Endometrial microvascular endothelial cells (primary cell): ENCODE results near the gene SLC38A11. TPM values are rescaled to one million over a fixed set of nuclear protein-coding genes. Genes with fewer than 3 reads are reported as not detected.

Experiments used
- in situ Hi-C: cut with HindIII; loops from 2 replicates; pipeline ENCODE4 v1.10.0; 2017; ENCODE audit warnings: low sequenced_read_pairs, low pct_unique_long_range_greater_than_20kb; ENCODE audit errors: inconsistent ontology term
- total RNA-seq: library from RNA; depleted of rRNA; stranded (reverse); fragments of >200 nt; gene quantifications from one replicate; pipeline ENCODE4 v1.2.3, GENCODE V29; 2015; ENCODE audit errors: inconsistent ontology term

Gene SLC38A11
- total RNA-seq, 1 donor from 2014 or later = not detected

DNA sequence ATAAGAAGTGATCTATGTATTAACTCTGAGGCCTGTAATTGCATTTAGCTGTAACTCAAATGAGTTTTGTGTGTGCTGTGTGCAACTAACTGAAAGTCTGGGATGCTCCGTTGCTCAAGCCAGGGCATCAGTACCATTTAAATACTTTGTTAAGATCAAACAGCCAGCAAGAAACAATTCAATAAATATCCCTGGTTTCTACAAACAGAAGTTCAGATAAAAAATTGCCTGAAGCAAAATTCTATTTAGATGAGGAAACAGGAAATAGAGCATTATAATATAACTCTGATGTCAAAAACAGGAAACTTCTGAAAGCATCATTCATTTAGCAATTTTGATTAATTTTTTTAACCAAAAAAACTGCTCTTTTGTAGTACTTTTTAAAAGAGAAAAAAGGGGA is 18.9 kb upstream of the SLC38A11 start:
- in situ Hi-C loops = no loop called here

DNA sequence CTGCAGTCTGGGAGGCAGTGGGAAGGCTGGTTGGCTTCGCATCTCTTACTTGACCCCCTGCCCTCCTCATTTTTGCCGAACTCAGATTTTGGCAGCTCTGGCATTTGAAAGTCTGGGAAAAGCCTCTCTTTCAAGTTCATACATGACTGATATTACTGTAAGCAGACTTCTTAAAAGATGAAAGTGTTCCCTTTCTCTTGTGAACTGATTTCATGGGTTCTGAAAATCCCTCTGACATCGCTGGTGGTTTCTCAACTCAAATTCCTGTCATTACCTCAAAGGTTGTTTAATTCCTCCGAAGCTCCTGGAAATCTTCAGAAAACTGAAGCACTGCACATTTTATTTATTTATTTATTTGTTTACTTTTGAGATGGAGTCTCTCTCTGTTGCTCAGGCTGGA is 16.9 kb upstream of the SLC38A11 start:
- in situ Hi-C loops = no loop called here

DNA sequence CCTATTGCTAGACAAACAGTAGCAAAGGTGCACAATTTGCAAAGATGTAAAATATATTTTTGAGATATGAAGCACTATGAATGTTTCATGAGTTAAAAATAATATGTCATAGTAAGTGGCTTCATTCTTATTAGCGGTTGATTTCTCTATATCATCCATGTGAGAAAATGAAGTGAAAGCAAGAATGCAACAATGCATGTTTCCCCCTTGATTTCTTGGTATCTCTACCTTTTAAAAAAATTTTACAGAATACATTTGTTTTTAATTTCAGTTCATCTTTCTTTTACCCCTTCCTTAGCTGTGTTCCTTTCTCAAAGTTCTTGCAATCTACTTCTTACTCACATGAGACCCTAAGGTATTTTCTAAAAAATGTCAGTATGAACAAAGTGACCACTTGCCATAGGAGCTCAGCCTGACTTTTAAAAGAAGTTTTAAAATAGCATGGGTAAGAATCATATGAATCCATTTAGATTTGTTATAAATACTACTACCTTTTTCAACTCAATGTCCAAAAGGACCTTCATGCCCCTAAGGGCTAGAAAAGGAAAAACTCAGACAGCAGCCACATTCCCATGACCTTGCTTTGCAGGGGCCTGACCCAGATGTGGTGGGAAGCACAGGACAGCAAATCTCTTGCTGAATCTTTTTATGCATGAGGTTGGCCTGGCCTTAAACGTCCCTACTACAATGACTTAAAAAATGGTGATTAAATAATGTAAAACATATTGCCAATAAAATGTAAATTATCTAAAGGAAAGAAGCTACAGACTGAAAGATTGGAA is 14.8 kb upstream of the SLC38A11 start:
- in situ Hi-C loops = no loop called here

DNA sequence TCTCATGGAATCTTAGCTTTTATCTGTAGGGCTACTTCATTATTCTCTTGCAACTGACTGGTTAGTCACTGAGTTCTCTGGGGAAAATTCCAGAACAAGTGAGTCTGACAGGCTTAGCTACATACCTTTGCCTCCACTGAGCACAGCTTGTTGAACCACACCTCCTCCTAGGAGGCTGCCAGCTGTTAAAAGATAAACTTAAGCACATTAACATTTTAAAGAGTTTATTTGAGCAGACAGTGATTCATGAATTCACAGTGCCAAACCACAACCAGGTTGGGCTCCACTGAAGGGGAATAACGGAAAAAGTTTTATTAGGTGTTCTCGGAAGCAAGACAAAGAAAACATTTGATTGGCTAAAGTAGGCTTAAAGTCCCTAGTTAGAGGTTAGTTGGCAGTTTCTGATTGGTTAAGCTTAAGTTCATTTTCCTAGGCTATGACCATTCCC is 12.5 kb upstream of the SLC38A11 start:
- in situ Hi-C loops = no loop called here

DNA sequence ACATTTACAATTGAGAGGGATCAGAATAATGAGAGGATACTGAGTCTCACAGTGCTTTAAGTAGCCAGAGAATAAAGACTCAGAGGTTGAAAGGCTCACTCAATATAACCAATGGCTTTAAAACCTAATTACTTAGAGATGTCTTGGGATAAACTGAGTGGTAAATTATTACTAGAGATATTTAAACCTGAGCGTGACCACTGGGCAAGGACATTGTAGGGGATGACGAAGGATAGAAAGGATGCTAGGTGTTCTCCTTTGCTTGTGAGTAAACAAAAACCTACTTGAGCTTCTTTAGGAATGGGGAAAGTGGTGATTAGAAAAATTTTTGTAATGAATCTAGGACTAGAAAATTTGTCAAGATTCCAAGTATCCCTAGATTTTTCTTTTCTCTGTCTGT is 12.0 kb upstream of the SLC38A11 start:
- in situ Hi-C loops = no loop called here

DNA sequence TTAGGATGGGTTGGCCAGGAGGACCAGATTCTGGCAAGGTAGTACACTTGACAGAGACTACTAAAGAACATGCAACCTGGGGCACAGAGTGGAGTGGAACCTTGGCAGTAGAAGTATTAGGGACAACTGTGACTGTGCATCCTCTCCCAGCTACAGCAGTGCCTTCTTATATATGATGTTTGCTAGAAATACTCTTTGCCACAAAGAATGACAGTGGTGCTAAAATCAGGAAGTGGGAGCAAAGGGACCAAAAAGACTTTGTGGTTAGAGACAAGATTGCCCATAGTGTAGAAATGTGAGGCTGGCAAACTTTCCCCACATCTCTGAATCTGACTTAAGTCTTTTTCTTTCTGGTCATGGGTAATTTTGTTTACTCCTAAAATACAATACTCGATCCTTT is 9.4 kb upstream of the SLC38A11 start:
- in situ Hi-C loops = no loop called here

DNA sequence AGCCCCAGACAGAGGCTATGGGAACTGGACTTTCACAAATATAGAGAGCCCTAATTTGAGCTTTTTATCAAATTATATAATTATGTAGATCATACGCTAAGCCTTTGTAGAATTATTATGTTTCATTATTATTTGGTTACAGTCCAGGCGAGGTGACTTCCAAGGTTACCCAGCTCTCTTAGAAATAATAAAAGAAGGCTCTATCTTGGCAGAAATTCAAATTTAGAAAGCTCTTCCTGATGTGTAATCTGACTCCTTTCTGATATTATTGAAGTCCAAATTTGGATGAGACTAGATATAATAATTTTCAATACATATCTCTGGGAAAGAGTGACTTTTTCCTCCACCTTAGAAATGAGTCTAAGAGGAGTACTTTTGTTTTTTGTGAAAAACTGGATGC is 4.8 kb upstream of the SLC38A11 start:
- in situ Hi-C loops = no loop called here

DNA sequence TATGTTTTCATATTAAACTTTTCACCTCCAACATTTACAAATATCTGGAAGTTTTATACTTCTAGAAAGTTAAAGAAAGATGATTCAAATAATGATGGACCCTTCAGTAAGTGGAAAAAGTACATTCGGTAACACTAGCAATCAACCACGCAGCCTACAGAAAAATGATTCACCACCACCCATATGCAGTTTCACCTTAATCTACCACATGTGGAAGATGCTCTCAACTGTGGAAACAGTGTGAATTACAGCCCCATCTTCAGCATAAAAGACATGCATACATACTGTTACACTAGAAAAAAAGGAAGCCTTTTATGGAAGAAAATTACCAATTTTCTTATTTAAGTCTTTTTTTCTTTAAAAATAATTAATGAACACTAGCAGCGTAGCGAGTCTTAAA is 1.1 kb downstream of the SLC38A11 start:
- in situ Hi-C loops = no loop called here

DNA sequence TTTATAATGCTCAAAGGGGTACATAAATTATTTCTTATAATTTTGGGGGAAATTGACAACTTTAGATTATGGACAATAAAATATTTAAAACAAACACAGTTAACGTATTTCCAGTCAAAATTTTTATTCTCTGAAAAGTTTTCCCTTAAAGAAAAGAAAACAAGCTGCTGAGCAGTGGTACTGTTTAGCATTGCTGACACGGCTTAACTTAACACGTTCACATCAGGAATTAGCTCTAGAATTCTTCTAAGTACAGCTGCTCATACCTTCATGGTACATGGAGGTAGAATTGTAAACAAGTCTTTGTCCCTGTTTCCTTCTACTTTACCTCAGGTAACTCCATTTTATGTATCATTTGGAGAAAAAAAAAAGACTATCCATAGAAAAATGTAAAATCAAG is 2.0 kb downstream of the SLC38A11 start:
- in situ Hi-C loops = no loop called here

DNA sequence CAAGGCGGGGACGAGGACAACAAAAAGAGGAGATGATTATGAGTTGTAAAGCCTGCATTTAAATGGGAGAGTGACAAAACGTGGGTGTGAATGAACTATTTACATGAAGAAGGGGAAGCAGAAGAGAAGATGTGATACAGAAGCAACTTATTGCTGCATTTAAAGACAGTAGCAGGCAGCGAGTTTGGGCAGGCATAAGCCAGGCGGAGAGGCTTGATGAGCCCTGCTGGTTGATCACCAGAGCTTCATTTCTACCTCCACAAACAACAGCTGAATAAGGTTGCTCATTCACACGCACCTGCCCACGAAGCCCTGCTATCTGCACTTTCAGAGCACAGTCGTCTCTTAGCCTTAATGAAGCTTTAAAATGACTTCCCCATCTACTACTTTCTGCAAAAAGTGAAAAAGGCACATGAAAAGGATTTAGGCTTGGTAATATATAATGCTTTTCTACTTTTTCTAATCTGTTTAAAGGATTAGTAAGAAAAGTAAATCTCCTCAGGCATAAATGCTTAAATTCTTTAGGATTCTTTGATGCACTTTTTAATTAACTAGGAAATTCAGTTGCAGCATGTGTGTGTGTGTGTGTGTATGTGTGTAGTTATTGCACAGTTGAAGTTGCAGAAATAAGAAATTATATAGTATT is 3.1 kb downstream of the SLC38A11 start:
- in situ Hi-C loops = no loop called here

DNA sequence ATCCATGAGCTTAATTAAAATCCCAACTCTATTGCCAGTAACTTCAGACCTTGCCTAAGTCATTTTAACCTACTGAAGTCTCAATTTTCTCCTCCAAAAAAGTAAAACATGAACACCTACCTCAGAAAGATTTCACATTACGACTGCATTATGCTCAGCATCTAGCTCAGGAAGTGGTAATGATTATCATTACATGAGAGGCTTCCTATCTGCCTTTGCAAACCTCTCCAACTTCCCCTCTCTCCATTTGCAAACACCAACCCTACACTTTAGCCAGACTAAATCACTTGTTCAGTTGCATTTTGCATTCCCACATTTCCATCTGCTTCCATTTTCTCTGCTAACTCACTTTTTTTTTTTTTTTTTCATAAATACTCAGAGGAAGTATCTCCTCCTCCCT is 6.8 kb downstream of the SLC38A11 start:
- in situ Hi-C loops = no loop called here

DNA sequence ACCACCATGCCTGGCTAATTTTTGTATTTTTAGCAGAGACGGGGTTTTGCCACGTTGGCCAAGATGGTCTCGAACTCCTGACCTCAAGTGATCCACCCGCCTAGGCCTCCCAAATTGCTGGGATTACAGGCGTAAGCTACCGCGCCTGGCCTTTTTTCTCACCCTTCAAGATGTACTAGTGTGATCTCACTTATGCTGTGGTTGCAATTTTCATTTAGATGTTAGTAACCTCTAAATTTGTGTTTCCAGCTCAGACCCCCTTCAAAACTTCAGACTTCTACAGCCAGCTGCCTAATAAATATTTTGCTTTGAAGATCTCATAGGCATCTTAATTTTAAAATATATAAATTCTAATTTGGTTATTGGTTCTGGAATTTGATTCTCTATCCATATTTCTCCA is 8.0 kb downstream of the SLC38A11 start:
- in situ Hi-C loops = no loop called here

DNA sequence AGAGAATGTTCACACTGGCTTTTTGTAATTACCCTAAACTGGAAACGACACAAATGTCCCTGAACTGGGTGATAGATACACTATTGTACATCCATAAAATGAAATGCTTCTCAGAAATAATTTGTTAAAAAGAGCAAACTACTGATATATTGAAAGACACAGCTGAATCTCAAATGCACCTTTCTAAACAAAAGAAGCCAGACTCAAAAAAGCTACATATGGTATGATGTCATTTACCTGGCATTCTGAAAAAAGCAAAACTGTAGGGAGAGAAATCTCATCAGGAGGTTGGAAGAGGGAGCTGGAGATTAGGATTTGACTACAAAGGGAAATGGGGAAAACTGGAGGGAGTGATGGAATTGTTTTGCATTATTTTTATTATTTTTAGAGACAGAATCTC is 12.0 kb downstream of the SLC38A11 start:
- in situ Hi-C loops = no loop called here

DNA sequence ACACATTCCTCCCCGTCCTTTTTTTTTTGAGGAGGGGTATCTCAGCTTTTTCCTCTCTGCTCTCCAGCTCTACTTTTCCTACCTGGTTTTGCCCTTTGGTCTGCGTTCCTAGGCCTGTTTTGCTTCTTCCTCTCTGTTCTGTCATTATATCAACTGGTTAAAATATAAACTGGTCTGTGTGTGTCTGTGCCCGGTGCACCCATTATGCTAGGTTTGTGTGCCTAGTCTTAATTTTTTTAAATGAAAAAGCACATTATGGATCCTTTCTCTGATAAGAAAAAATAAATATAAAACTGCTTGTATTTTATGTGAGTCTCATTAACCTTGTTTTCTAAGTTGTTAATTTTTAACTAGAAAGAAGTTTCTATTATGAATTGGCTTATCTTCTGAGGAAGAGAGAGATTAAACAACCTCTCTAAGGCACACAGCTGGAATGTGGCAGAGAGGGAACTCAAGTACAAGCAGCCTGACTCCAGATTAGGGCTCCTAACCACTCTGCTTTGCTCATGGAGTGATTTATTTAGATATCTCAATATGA is 17.4 kb downstream of the SLC38A11 start:
- in situ Hi-C loops = no loop called here

DNA sequence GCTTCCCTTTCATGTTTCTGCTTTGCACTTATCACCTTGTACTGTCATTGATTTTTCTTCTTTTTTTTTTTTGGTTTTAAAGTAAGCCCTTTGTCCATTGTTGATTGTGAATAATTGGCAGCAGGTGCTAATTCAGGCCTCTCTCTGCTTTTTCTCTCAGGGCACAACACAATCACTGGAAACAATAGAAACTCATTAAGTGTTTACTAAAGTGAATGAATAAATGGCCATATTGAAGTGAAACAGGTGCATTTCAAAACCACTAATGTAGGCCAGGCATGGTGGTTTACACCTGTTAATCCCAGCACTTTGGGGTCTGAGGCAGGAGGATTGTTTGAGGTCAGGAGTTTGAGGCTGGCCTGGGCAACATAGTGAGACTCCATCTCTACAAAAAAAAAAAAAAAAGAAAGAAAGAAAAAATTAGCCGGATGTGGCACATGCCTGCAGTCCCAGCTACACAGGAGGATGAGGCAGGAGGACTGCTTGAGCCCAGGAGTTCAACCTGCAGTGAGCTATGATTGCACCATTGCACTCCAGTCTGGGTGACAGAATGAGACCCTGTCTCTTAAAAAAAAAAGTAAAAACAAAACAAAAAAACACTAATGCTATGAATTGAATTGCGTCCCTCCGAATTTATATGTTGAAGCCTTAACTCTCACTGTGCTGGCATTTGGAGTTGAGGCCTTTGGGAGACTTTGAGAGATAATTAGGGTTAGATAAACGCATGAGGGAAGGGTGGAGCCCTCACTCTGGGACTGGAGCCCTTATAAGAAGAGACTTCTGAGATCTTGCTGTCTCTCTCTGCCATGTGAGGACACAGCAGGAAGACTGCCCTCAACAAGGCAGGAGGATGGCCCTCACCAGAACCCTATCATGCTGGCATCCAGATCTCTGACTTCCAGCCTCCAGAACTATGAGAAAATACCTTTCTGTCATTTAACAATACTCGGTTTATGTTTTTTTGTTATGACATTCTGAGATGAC is 19.9 kb downstream of the SLC38A11 start:
- in situ Hi-C loops = no loop called here

DNA sequence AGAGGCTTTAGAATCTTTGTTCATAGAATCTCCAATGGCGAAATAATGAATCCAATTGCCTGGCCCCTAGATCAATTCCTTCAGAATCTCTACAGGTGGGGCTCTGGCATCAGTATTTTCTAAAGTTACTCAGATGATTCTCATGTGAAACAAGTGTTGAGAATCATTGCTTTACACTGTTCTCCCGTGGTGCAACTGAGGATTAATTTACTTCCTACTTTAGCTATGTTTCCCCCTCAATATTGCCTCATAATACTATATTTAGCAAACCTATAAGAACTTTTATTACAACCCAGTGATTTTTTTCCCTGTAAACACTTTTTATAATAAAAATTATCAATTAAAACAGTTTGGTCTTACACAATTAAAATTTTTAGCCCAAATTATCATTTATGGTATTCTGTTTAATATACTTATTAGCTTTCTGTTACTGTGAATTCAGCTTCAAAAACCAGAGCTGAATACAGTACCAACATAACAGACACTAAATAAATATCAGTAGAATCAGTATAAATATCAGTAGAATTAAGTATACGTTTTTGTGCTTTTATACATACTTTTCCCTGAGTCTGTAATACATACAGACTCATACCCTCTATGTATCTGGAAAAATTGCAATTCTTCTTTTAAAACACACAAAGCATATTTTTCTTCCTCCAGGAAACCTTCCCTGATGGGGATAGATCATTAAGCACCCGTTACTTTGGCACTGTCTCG is 20.8 kb downstream of the SLC38A11 start:
- in situ Hi-C loops = no loop called here

DNA sequence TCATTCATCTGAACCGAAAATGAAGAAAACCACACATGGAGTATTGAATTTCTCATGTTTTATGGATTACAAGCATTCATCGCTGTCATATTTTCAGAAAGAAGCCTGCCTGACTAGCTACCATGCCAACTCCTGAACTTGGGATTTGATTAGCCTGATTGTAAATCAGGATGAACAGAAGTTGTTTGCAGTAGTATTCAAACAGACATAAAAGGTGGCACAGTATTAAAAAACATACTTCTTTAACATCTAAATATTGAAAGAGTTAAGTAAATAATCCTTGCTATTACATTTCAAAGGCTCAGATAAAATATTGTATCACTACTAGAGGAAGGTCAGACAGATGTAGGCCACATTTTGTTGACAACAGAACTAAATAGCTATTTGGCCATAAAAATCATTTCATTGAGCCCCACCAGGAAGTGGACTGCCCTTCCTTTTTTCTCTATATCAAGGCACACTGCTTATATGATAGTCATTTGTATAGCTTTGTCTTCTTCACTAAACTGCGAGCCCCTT is 21.6 kb downstream of the SLC38A11 start:
- in situ Hi-C loops = no loop called here

DNA sequence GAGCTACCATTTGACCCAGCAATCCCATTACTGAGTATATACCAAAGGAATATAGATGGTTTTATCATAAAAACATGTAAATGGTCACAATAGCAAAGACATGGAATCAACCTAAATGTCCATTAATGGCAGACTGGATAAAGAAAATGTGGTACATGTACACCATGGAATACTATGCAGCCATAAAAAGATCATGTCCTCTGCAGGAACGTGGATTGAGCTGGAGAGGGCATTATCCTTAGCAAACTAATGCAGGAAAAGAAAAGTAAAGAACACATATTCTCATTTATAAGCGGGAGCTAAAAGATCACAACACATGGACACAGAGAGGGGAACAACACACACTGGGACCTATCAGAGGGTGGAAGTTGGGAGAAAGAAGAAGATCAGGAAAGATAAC is 22.9 kb downstream of the SLC38A11 start:
- in situ Hi-C loops = no loop called here
